Measurements from ENCODE around the gene RTN4RL1.

DNA sequence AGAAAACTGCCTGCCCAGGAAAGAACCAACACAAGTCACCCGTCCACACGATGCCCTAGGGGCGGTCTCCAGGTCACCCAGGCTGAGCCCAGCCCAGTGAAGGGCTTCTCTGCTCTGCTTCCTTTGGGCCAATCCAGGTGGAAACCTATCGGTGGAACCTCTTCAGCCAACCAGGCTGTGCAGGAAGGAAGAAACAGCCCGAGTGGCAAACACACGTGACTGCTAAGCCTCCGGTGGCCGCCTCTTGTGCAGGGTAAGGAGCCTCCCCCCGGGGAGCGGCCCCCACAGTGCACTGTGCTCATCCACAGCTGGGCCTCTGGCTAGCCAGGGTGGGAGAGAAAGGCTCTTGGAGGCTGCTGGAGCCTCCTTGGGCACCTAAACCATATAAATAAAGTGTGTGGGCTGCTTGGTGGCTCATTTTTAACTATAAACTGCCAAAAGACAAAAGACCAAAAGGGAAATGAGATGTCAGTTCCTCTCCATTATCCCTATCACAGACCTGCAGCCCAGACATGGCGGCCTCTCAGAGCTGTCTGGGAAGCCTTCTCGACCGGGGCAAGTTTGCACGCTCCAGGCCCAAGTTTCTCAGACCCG, 2.4 kb downstream of the RTN4RL1 start:
- TF ChIP-seq CTCF (IDR thresholded peaks at IDR 0.05) (no peak), POLR2A (IDR thresholded peaks at IDR 0.05) (no peak)

Data from vagina (tissue), 2 donors.